Measurements from ENCODE around the gene SOWAHA.
"Not testable (repeated sequence)": the region's sequence is repeated elsewhere in the genome, so short reads cannot be mapped to it uniquely, and the experiment has no call there.

The SOWAHA gene

GRCh38 chr5:132849347-132849746 lies 36.2 kb downstream of the SOWAHA start:
- no peak for DNase-seq (ENCODE audit: low read depth)
- H3K4me3 ChIP-seq (replicated peaks; ENCODE audit: low read depth, low read length) = no peak overlapping the region
- no peak for TF ChIP-seq CTCF (IDR thresholded peaks at IDR 0.05; ENCODE audit: low read length, missing control alignments)

- H3K4me3 ChIP-seq (replicated peaks; ENCODE audit: low read depth, low read length) = no peak overlapping the region
- no peak for DNase-seq (ENCODE audit: low read depth)
- no peak for TF ChIP-seq CTCF (IDR thresholded peaks at IDR 0.05; ENCODE audit: low read length, missing control alignments)
Measured at GRCh38 chr5:132850066-132850465, 37.0 kb downstream of the SOWAHA start.

GRCh38 chr5:132853323-132853722 lies 40.2 kb downstream of the SOWAHA start:
- no peak overlapping the region for H3K4me3 ChIP-seq (replicated peaks; ENCODE audit: low read depth, low read length)
- no peak for DNase-seq (ENCODE audit: low read depth)
- no peak for TF ChIP-seq CTCF (IDR thresholded peaks at IDR 0.05; ENCODE audit: low read length, missing control alignments)

GRCh38 chr5:132853790-132854189 lies 40.7 kb downstream of the SOWAHA start:
- DNase-seq (ENCODE audit: low read depth) = no peak
- no peak overlapping the region for H3K4me3 ChIP-seq (replicated peaks; ENCODE audit: low read depth, low read length)
- TF ChIP-seq CTCF (IDR thresholded peaks at IDR 0.05; ENCODE audit: low read length, missing control alignments) = no peak

GRCh38 chr5:132854301-132854700 lies 41.2 kb downstream of the SOWAHA start:
- DNase-seq (ENCODE audit: low read depth) = peak; percentile 49
- no peak overlapping the region for H3K4me3 ChIP-seq (replicated peaks; ENCODE audit: low read depth, low read length)
- no peak for TF ChIP-seq CTCF (IDR thresholded peaks at IDR 0.05; ENCODE audit: low read length, missing control alignments)

GRCh38 chr5:132854992-132855391 lies 41.9 kb downstream of the SOWAHA start:
- DNase-seq (ENCODE audit: low read depth); H3K4me3 ChIP-seq (replicated peaks; ENCODE audit: low read depth, low read length): not testable (repeated sequence)

- TF ChIP-seq CTCF (IDR thresholded peaks at IDR 0.05; ENCODE audit: low read length, missing control alignments) = no peak
- H3K4me3 ChIP-seq (replicated peaks; ENCODE audit: low read depth, low read length) = no peak overlapping the region
- no peak for DNase-seq (ENCODE audit: low read depth)
Measured at GRCh38 chr5:132856011-132856410, 42.9 kb downstream of the SOWAHA start.
